ENCODE data around the gene BICD1.
"Not testable (repeated sequence)": the region's sequence is repeated elsewhere in the genome, so short reads cannot be mapped to it uniquely, and the experiment has no call there.

BICD1 gene

GRCh38 chr12:32146074-32146873, 39.6 kb downstream of the BICD1 start:
- no peak for DNase-seq

- DNase-seq, result no peak
These were observed 41.7 kb downstream of the BICD1 start for GRCh38 chr12:32148372-32148771.

- no peak for DNase-seq
These were observed 42.8 kb downstream of the BICD1 start for GRCh38 chr12:32149489-32149888.

- no peak for DNase-seq
These were observed 44.4 kb downstream of the BICD1 start for GRCh38 chr12:32151086-32151485.

- no peak for DNase-seq
These were observed 44.9 kb downstream of the BICD1 start for GRCh38 chr12:32151552-32151951.

- no peak for DNase-seq
These were observed 48.4 kb downstream of the BICD1 start for GRCh38 chr12:32155041-32155440.

GRCh38 chr12:32155961-32156529, 49.4 kb downstream of the BICD1 start:
- no peak for DNase-seq

- no peak for DNase-seq
These were observed 51.9 kb downstream of the BICD1 start for GRCh38 chr12:32158525-32158924.

- no peak for DNase-seq
These were observed 52.7 kb downstream of the BICD1 start for GRCh38 chr12:32159381-32159780.

- DNase-seq, result no peak
These were observed 53.3 kb downstream of the BICD1 start for GRCh38 chr12:32159925-32160324.

- no peak for DNase-seq
These were observed 54.4 kb downstream of the BICD1 start for GRCh38 chr12:32161058-32161457.

GRCh38 chr12:32163596-32163995, 56.9 kb downstream of the BICD1 start:
- DNase-seq, result no peak

- DNase-seq, result no peak
These were observed 59.9 kb downstream of the BICD1 start for GRCh38 chr12:32166510-32166909.

- no peak for DNase-seq
These were observed 63.9 kb downstream of the BICD1 start for GRCh38 chr12:32170437-32170998.

GRCh38 chr12:32171211-32171610, 64.6 kb downstream of the BICD1 start:
- DNase-seq, result no peak

- no peak for DNase-seq
These were observed 70.0 kb downstream of the BICD1 start for GRCh38 chr12:32176606-32177005.

GRCh38 chr12:32178341-32179010, 71.8 kb downstream of the BICD1 start:
- DNase-seq, result no peak

- DNase-seq, result no peak
These were observed 72.4 kb downstream of the BICD1 start for GRCh38 chr12:32179011-32179395.

- no peak for DNase-seq
These were observed 75.0 kb downstream of the BICD1 start for GRCh38 chr12:32181498-32182175.

GRCh38 chr12:32183650-32184049, 77.0 kb downstream of the BICD1 start:
- no peak for DNase-seq

GRCh38 chr12:32187127-32187526, 80.5 kb downstream of the BICD1 start:
- DNase-seq, result not testable (repeated sequence)

GRCh38 chr12:32191445-32191844, 84.8 kb downstream of the BICD1 start:
- DNase-seq, result no peak
